ENCODE results near the gene MSMB. TPM values are rescaled to one million over a fixed set of nuclear protein-coding genes. Genes with fewer than 3 reads are reported as not detected.

MSMB gene
- total RNA-seq, 1 experiment from 2014 or later: not detected

- no TSS peak for BruUV-seq (replicated peaks)
- POLR2A ChIA-PET (ENCODE audit: low non-redundant PET): no interaction called here
- intact Hi-C loops (cut with micrococcal nuclease; ENCODE audit: unreplicated experiment): no loop called here
- H3K4me3 ChIP-seq (ENCODE audit: low read depth, low read length, poor library complexity, severe bottlenecking): no peak overlapping the region
- H3K27me3 ChIP-seq (replicated peaks; ENCODE audit: insufficient read depth, low read depth, low read length, poor library complexity): no peaks in the 10 kb centered on the region
- no peak overlapping the region for H3K27ac ChIP-seq (ENCODE audit: low read depth, low read length, poor library complexity, severe bottlenecking)
- DNase-seq (ENCODE audit: low spot score): no peak
- H3K36me3 ChIP-seq (ENCODE audit: insufficient read depth, low read length, poor library complexity, severe bottlenecking): peaks cover 8% of the 10 kb centered on the region
- peaks cover 3% of the 10 kb centered on the region for H3K4me1 ChIP-seq (ENCODE audit: insufficient read depth, low read length, poor library complexity, severe bottlenecking)
- CTCF ChIA-PET: no interaction called here
- TF ChIP-seq EZH2 (IDR thresholded peaks at IDR 0.05; ENCODE audit: borderline replicate concordance, low read depth, low read length, poor library complexity, severe bottlenecking) (no peak), CTCF (conservative IDR thresholded peaks at IDR 0.05; ENCODE audit: low read depth, low read length) (no peak)
- H3K9me3 ChIP-seq (ENCODE audit: low read depth, low read length, poor library complexity, severe bottlenecking): no peaks in the 10 kb centered on the region
Observed at GRCh38 chr10:46018453-46019176, 27.5 kb downstream of the MSMB start.

GRCh38 chr10:46017733-46018132 lies 28.3 kb downstream of the MSMB start:
- CTCF ChIA-PET: interaction anchor here (0.6 kb wide), 1 partner anchor 11 kb away, joined by 3 read pairs; no protein-coding TSS in a partner anchor
- intact Hi-C loops (cut with micrococcal nuclease; ENCODE audit: unreplicated experiment): no loop called here
- H3K27ac ChIP-seq (ENCODE audit: low read depth, low read length, poor library complexity, severe bottlenecking): no peak overlapping the region

GRCh38 chr10:46016811-46017210 lies 29.3 kb downstream of the MSMB start:
- no peak for DNase-seq (ENCODE audit: low spot score)
- Histone ChIP-seq H3K27ac (ENCODE audit: low read depth, low read length, poor library complexity, severe bottlenecking) (no peak overlapping the region), H3K36me3 (ENCODE audit: insufficient read depth, low read length, poor library complexity, severe bottlenecking) (peaks cover 21% of the 10 kb centered on the region), H3K4me1 (ENCODE audit: insufficient read depth, low read length, poor library complexity, severe bottlenecking) (no peaks in the 10 kb centered on the region), H3K9me3 (ENCODE audit: low read depth, low read length, poor library complexity, severe bottlenecking) (no peaks in the 10 kb centered on the region), H3K27me3 (replicated peaks; ENCODE audit: insufficient read depth, low read depth, low read length, poor library complexity) (no peaks in the 10 kb centered on the region), H3K4me3 (ENCODE audit: low read depth, low read length, poor library complexity, severe bottlenecking) (no peak overlapping the region)
- ChIA-PET POLR2A (ENCODE audit: low non-redundant PET) (no interaction called here), CTCF (no interaction called here)
- no TSS peak for BruUV-seq (replicated peaks)
- TF ChIP-seq CTCF (conservative IDR thresholded peaks at IDR 0.05; ENCODE audit: low read depth, low read length) (no peak), EZH2 (IDR thresholded peaks at IDR 0.05; ENCODE audit: borderline replicate concordance, low read depth, low read length, poor library complexity, severe bottlenecking) (no peak)
- intact Hi-C loops (cut with micrococcal nuclease; ENCODE audit: unreplicated experiment): no loop called here

More at GRCh38 chr10:46017733-46018132, 28.3 kb downstream of the MSMB start:
- POLR2A ChIA-PET (ENCODE audit: low non-redundant PET): no interaction called here
- Histone ChIP-seq H3K4me1 (ENCODE audit: insufficient read depth, low read length, poor library complexity, severe bottlenecking) (no peaks in the 10 kb centered on the region), H3K9me3 (ENCODE audit: low read depth, low read length, poor library complexity, severe bottlenecking) (no peaks in the 10 kb centered on the region), H3K36me3 (ENCODE audit: insufficient read depth, low read length, poor library complexity, severe bottlenecking) (peaks cover 17% of the 10 kb centered on the region), H3K4me3 (ENCODE audit: low read depth, low read length, poor library complexity, severe bottlenecking) (no peak overlapping the region), H3K27me3 (replicated peaks; ENCODE audit: insufficient read depth, low read depth, low read length, poor library complexity) (no peaks in the 10 kb centered on the region)
- TF ChIP-seq CTCF (conservative IDR thresholded peaks at IDR 0.05; ENCODE audit: low read depth, low read length): no peak
- TF ChIP-seq EZH2 (IDR thresholded peaks at IDR 0.05; ENCODE audit: borderline replicate concordance, low read depth, low read length, poor library complexity, severe bottlenecking): no peak
- BruUV-seq (replicated peaks): no TSS peak
- no peak for DNase-seq (ENCODE audit: low spot score)

Measured in A673 (cell line).